Common myeloid progenitor, CD34-positive (primary cell): ENCODE data around the gene SRPRB.

Source experiments
- CTCF ChIA-PET: fragments of 350-600 bp; sonication (Branson Sonifier 250); formaldehyde crosslinking; loops from one replicate; lab custom pipeline; 2021; ENCODE audit warnings: antibody characterized with exemption; lab: Charles Lee
- POLR2A ChIA-PET: fragments of 350-600 bp; sonication (Branson Sonifier 250); formaldehyde crosslinking; loops from one replicate; lab custom pipeline; 2021; ENCODE audit warnings: antibody characterized with exemption; lab: Charles Lee
- DNase-seq, 3 donors: peaks; one replicate each; pipeline versions ENCODE4 v3.0.0 to v3.0.0-alpha.2; 2013
- H3K27ac ChIP-seq, 2 experiments: 1 replicate in 1 of 2; 2 replicates in 1 of 2; pipeline ENCODE4 v1.7.0; 2013; ENCODE audit warnings: inconsistent platforms in 2 of 2, low read length in 2 of 2, mild to moderate bottlenecking in 2 of 2, low read depth in 1 of 2, moderate library complexity in 1 of 2; ENCODE audit not compliant: severe bottlenecking in 2 of 2, insufficient read depth in 1 of 2, poor library complexity in 1 of 2
- H3K27me3 ChIP-seq, 5 experiments: replicated peaks in 2 of 5; 1 replicate in 3 of 5; 2 replicates in 2 of 5; pipeline versions ENCODE4 v1.6.1 to v1.7.0; 2013; ENCODE audit warnings: low read length in 4 of 5, mild to moderate bottlenecking in 2 of 5, moderate library complexity in 2 of 5, inconsistent platforms in 1 of 5; ENCODE audit not compliant: insufficient read depth in 5 of 5, control insufficient read depth in 4 of 5
- H3K36me3 ChIP-seq, 4 experiments: 1 replicate in 2 of 4; 2 replicates in 2 of 4; pipeline versions ENCODE4 v1.6.1 to v1.7.0; 2013; ENCODE audit warnings: low read length in 3 of 4, control low read depth in 1 of 4, mild to moderate bottlenecking in 1 of 4; ENCODE audit not compliant: control insufficient read depth in 4 of 4, insufficient read depth in 4 of 4
- H3K4me1 ChIP-seq, 4 experiments: 1 replicate in 3 of 4; 2 replicates in 1 of 4; pipeline versions ENCODE4 v1.6.1 to v1.7.1; 2013; ENCODE audit warnings: low read length in 3 of 4, mild to moderate bottlenecking in 3 of 4, control low read depth in 1 of 4, inconsistent platforms in 1 of 4, moderate library complexity in 1 of 4; ENCODE audit not compliant: control insufficient read depth in 4 of 4, insufficient read depth in 4 of 4; ENCODE audit errors: control extremely low read depth in 1 of 4
- H3K4me3 ChIP-seq, 7 experiments: 1 replicate in 4 of 7; 2 replicates in 3 of 7; pipeline versions ENCODE4 v1.5.1 to v1.7.0; 2013; ENCODE audit warnings: mild to moderate bottlenecking in 7 of 7, low read length in 6 of 7, moderate library complexity in 6 of 7, inconsistent platforms in 2 of 7, low read depth in 2 of 7, control low read depth in 1 of 7; ENCODE audit not compliant: insufficient read depth in 4 of 7, control insufficient read depth in 1 of 7; ENCODE audit errors: extremely low read depth in 1 of 7
- H3K9me3 ChIP-seq, 5 experiments: 1 replicate in 4 of 5; 2 replicates in 1 of 5; pipeline versions ENCODE4 v1.6.1 to v1.7.1; 2013; ENCODE audit warnings: low read length in 4 of 5, mild to moderate bottlenecking in 2 of 5, inconsistent platforms in 1 of 5, low read depth in 1 of 5, moderate library complexity in 1 of 5; ENCODE audit not compliant: control insufficient read depth in 4 of 5, insufficient read depth in 2 of 5; ENCODE audit errors: control extremely low read depth in 1 of 5
- WGBS: methylation state at CpG from one replicate; pipeline ENCODE4 v1.1.5; 2013; ENCODE audit not compliant: insufficient coverage; 5-methylcytosine and 5-hydroxymethylcytosine counted together

SRPRB gene

GRCh38 chr3:133841196-133841595 lies 35.6 kb downstream of the SRPRB start:
- no peak overlapping the region for H3K27ac ChIP-seq
- H3K9me3 ChIP-seq = peaks cover 0 to 2% (median 0%) of the 10 kb centered on the region in 5 experiments
- CTCF ChIA-PET = no interaction called here
- POLR2A ChIA-PET = interaction anchor here (0.6 kb wide), 1 partner anchor 50 kb away, joined by 3 read pairs; no protein-coding TSS in a partner anchor
- H3K36me3 ChIP-seq = no peaks in the 10 kb centered on the region
- no peaks in the 10 kb centered on the region for H3K4me1 ChIP-seq
- no peak overlapping the region for H3K4me3 ChIP-seq
- peaks cover 0 to 2% (median 0%) of the 10 kb centered on the region in 5 experiments for H3K27me3 ChIP-seq
- no peak for DNase-seq
- 100% methylated on average over 6 of the region's 8 CpGs for WGBS

GRCh38 chr3:133842158-133842557 lies 36.5 kb downstream of the SRPRB start:
- POLR2A ChIA-PET = no interaction called here
- CTCF ChIA-PET = no interaction called here
- WGBS = 100% methylated on average over 2 of the region's 4 CpGs

GRCh38 chr3:133843634-133844033 lies 38.0 kb downstream of the SRPRB start:
- no peak for DNase-seq
- Histone ChIP-seq H3K36me3 (no peaks in the 10 kb centered on the region), H3K4me3 (no peak overlapping the region), H3K9me3 (peaks cover 0 to 4% (median 0%) of the 10 kb centered on the region in 5 experiments), H3K27me3 (peaks cover 0 to 2% (median 0%) of the 10 kb centered on the region in 5 experiments), H3K27ac (no peak overlapping the region), H3K4me1 (no peaks in the 10 kb centered on the region)
- POLR2A ChIA-PET = no interaction called here
- CTCF ChIA-PET = interaction anchor here (1.3 kb wide), 1 partner anchor 9 kb away, joined by 5 read pairs; no protein-coding TSS in a partner anchor
- 97% methylated on average over 6 of the region's 7 CpGs for WGBS

More at GRCh38 chr3:133842158-133842557, 36.5 kb downstream of the SRPRB start:
- no peaks in the 10 kb centered on the region for H3K36me3 ChIP-seq
- H3K4me1 ChIP-seq = no peaks in the 10 kb centered on the region
- DNase-seq = no peak
- H3K27ac ChIP-seq = no peak overlapping the region
- H3K27me3 ChIP-seq = peaks cover 0 to 2% (median 0%) of the 10 kb centered on the region in 5 experiments
- H3K4me3 ChIP-seq = no peak overlapping the region
- H3K9me3 ChIP-seq = peaks cover 0 to 2% (median 0%) of the 10 kb centered on the region in 5 experiments

GRCh38 chr3:133845127-133845526 lies 39.5 kb downstream of the SRPRB start:
- Histone ChIP-seq H3K27me3 (peaks cover 0 to 2% (median 0%) of the 10 kb centered on the region in 5 experiments), H3K4me3 (no peak overlapping the region), H3K4me1 (no peaks in the 10 kb centered on the region), H3K9me3 (peaks cover 0 to 10% (median 0%) of the 10 kb centered on the region in 5 experiments), H3K27ac (no peak overlapping the region), H3K36me3 (no peaks in the 10 kb centered on the region)
- 100% methylated on average over 4 of the region's 4 CpGs for WGBS
- CTCF ChIA-PET = no interaction called here
- POLR2A ChIA-PET = no interaction called here
- no peak for DNase-seq

- no peak overlapping the region for H3K4me3 ChIP-seq
- H3K27ac ChIP-seq = no peak overlapping the region
- DNase-seq = no peak
- peaks cover 0 to 10% (median 0%) of the 10 kb centered on the region in 5 experiments for H3K9me3 ChIP-seq
- no peaks in the 10 kb centered on the region for H3K4me1 ChIP-seq
- H3K27me3 ChIP-seq = no peaks in the 10 kb centered on the region
- no peaks in the 10 kb centered on the region for H3K36me3 ChIP-seq
- POLR2A ChIA-PET = no interaction called here
- CTCF ChIA-PET = interaction anchor here (1.0 to 1.5 kb wide), 2 partner anchors 11 to 17 kb away, joined by 3 to 4 read pairs; no protein-coding TSS in a partner anchor
Observed at GRCh38 chr3:133849346-133849745, 43.7 kb downstream of the SRPRB start.

GRCh38 chr3:133850034-133850433 lies 44.4 kb downstream of the SRPRB start:
- DNase-seq = no peak
- no peaks in the 10 kb centered on the region for H3K36me3 ChIP-seq
- no CpG with 5 or more reads among the region's 1 CpG for WGBS
- ChIA-PET POLR2A (no interaction called here), CTCF (interaction anchor here (1.0 kb wide), 1 partner anchor 17 kb away, joined by 4 read pairs; no protein-coding TSS in a partner anchor)
- no peak overlapping the region for H3K27ac ChIP-seq
- no peak overlapping the region for H3K4me3 ChIP-seq
- peaks cover 0 to 10% (median 0%) of the 10 kb centered on the region in 5 experiments for H3K9me3 ChIP-seq
- no peaks in the 10 kb centered on the region for H3K27me3 ChIP-seq
- no peaks in the 10 kb centered on the region for H3K4me1 ChIP-seq

GRCh38 chr3:133851266-133851906 lies 45.8 kb downstream of the SRPRB start:
- Histone ChIP-seq H3K4me3 (no peak overlapping the region), H3K4me1 (no peaks in the 10 kb centered on the region), H3K36me3 (no peaks in the 10 kb centered on the region), H3K27ac (no peak overlapping the region), H3K27me3 (no peaks in the 10 kb centered on the region), H3K9me3 (peaks cover 0 to 8% (median 0%) of the 10 kb centered on the region in 5 experiments)
- peak; percentile 27 to 71 (median 49) for DNase-seq
- CTCF ChIA-PET = no interaction called here
- POLR2A ChIA-PET = no interaction called here
- WGBS = 93% methylated on average over 4 of the region's 5 CpGs
